NOMO-1 (cell line): Measurements from ENCODE around the gene E2F3.
A peak's percentile ranks its signal among the peaks of the same experiment; 100 is the strongest.
"Not testable (repeated sequence)": the region's sequence is repeated elsewhere in the genome, so short reads cannot be mapped to it uniquely, and the experiment has no call there.

ENCODE experiments used
- DNase-seq, 2 experiments: peaks; one replicate each; lab custom pipeline; 2025; ENCODE audit not compliant: unreplicated experiment in 2 of 2; lab: John Stamatoyannopoulos, UW

Gene E2F3

DNA sequence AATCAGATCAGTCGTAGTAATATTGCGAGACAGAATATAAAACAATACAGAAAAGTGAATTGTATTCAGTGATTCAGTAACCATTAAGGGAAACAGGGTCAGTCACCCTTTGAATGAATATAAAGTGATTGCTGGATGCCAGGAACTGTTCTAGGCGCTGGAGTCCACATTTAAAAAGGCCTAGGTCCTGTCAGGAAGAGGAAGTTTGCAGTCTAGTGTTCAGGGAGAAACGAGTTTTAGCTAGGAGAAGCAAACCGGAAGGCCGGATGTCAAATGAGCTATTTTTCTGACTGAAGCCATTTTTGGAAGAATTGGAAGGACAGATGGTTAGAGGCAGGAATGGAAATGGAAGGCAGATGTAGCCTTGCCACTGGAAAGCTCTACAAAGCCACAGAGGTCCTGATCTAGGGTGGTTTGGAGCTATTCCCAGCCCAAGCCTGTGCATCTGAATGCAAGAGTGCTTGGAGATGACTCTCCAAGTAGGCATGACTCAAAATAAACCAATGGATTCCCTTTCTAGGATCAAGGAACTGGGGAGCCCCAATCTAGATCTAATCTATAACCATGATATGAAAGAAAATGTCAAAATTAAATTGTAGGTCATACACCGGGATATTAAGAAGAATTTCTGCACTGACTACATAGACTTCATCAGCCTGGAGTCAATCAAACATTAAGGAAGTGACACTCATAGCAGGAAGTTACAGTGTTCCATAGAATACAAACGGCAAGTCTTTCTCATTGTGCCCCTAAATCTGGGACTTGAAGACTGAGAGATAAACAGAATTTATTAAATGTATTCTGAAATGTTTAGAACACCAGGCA lies 95.7 kb downstream of the E2F3 start:
- DNase-seq = peak in 1 of 2 experiments; percentile 2

DNA sequence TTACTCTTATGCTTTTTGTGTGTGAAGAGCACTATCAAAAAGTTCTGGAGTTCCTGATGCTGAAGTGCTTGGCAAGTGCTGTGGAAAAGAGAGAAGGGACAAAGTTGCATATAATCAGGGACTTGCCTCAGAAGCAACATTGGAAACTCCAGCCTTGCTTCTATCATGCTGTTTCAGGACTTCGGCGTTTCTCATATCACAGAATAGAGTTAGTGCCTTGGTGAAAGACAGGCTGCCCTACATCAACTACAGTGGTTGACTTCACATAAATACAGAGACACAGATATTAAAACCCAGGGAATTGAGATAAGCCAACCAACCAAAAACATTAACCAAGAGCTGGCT lies 96.3 kb downstream of the E2F3 start:
- no peak for DNase-seq

DNA sequence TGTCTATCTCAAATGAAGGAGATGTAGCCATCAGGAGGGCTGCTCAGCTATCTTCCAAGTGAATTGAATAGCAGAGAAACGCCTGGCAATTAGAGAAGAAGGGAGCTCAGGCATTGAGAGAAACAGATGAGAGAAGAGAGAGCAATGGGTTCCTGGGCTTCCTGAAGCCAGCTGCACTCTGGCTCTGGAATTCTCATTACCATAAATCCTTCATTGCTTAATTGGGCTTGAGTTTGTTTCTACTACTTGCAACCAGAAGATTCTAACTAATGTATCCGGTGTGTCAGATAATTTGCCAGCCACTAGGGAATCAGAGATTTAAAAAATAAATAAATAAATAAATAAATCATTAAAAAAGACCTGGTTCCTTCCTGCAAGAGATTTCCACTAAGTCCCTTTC lies 107.5 kb downstream of the E2F3 start:
- no peak for DNase-seq

DNA sequence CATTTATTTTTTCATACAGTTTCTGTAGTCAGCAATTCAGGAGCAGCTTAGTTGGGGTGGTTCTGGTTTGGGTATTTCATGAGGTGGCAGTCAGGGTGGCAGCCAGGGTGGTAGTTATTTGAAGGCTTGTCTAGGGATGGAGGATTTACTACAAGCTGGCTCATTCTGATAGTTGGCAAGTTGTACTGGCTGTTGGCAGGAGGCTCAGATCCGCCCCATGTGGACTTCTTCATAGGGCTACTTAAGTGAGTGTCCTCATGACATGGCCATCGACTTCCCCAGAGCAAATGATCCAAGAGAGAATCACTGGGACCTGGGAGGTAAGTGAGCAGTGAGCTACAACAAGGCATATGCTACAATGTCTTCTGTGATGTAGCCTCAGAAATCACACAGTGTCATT lies 110.2 kb downstream of the E2F3 start:
- no peak for DNase-seq

GRCh38 chr6:20525208-20525607 lies 123.5 kb downstream of the E2F3 start:
- not testable (repeated sequence) for DNase-seq

DNA sequence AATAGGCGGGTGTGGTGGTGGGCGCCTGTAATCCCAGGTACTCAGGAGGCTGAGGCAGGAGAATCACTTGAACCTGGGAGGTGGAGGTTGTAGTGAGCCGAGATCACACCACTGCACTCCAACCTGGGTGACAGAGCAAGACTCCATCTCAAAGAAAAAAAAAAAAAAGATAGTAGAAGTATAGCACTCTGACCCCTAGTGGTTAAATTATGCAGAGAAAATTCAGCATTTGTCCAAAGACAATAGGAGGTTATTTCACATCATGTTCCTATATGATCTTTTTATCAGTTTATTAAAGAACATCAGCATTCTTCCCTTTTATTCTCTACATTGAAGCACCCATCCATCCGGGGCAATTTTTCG lies 127.4 kb downstream of the E2F3 start:
- peak in 1 of 2 experiments; percentile 53 for DNase-seq

DNA sequence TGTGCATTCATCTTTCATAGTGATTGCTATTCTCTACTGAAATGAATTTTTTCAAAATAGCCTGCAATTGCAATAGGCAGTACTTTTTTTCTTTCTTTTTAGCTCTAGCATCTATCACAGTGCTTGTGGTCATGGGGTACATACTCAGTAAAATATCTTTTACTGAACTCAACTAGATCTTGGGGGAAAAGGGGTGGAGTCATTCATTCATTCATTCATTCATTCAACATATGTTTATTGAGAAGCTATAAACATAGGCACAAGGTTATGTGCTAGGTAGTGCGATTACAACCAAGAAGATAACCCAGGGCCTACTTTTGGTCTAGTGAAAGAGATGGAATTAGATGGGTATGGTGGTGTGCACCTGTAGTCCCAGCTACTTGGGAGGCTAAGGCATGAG lies 131.2 kb downstream of the E2F3 start:
- no peak for DNase-seq

DNA sequence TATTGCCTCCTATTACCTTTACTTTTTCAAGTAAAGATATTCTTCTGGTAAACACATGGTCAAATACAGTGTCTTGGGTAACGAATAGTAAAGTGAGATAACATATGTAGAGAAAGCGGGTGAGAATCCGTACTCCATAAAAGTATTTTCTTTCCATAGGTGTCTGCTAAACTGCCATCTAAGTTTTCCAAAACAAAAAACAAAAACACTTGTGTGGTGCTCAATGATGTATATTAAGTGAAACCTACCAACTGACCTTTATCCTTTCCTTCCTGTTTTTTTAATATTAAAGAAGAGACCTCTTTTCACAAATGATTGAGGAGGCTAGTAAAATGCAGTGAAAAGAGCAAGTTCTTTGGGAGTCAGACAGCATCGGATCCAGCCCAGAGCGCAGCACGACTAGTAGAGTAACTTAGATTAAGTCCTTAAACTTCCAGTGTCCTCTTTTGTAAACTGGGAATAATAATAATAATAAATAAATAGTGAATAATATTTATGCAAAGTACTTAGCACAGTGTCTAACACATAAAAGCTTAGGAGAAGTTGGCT lies 132.1 kb downstream of the E2F3 start:
- DNase-seq = peak in 1 of 2 experiments; percentile 20

GRCh38 chr6:20534295-20535262 lies 132.9 kb downstream of the E2F3 start, which contains the start of gene CDKAL1:
CDKAL1 (plus strand) TSS chr6:20534457; CDS start chr6:20546351, 11,894 bp downstream.
- peak; percentile 77 to 93 for DNase-seq

GRCh38 chr6:20538131-20538662 lies 136.5 kb downstream of the E2F3 start:
- no peak for DNase-seq

- no peak for DNase-seq
Measured at GRCh38 chr6:20538907-20539306, 137.2 kb downstream of the E2F3 start.

DNA sequence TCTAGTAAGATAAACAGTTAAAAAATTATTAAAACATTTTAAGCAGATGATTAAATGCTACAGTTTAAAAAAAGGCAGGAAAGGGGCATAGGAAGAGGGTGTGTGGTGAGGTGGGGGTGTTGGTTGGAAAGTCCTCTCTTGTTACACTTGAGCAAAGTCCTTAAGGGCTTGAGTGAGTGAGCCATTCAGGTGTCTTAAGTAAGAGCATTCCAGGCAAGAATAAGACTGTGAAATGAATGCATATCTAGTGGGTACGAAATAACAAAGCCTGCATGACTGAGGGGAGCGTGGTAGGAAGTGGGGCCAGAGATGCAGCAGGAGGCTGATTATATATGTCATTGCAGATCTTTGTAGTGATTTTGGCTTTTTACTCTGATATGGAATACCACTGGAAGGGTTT lies 137.7 kb downstream of the E2F3 start:
- DNase-seq = no peak

DNA sequence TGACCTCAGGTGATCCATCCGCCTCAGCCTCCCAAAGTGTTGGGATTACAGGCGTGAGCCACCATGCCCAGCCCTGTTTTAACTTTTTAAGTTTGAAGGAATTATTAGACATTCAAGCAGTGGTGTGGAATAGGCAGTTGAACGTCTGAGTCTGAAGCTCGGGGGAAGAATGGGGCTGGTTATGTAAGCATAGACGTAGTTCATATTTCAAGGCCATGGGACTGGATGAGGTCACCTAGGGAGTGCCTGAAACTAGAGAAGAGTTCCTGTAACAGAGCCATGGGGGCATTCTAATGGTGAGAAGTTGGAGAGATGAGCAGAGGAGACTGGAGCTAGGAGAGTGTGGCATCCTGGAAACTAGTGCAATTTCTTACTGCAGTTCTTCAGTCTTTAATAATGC lies 139.0 kb downstream of the E2F3 start:
- no peak for DNase-seq

GRCh38 chr6:20541382-20541781 lies 139.7 kb downstream of the E2F3 start:
- no peak for DNase-seq

GRCh38 chr6:20542927-20543602 lies 141.4 kb downstream of the E2F3 start:
- no peak for DNase-seq
